Stimulated activated CD4-positive, alpha-beta T cell treated with anti-CD3 and anti-CD28 coated beads, TNF-alpha, amount 100 ng/mL, for 24 hours (primary cell): ENCODE results near the gene CNNM4.

Source experiments
- DNase-seq, 3 experiments: peaks; one replicate each; pipeline ENCODE4 v3.0.0-alpha.2; 2020; ENCODE audit warnings: low read depth in 3 of 3

CNNM4 gene

GRCh38 chr2:96760036-96760985 lies at the start of gene CNNM4:
Gene CNNM4, plus strand, starts transcription at chr2:96760902. Its CDS starts 98 bp downstream, at chr2:96761000.
- peak; percentile 81 to 92 (median 83) for DNase-seq

DNA sequence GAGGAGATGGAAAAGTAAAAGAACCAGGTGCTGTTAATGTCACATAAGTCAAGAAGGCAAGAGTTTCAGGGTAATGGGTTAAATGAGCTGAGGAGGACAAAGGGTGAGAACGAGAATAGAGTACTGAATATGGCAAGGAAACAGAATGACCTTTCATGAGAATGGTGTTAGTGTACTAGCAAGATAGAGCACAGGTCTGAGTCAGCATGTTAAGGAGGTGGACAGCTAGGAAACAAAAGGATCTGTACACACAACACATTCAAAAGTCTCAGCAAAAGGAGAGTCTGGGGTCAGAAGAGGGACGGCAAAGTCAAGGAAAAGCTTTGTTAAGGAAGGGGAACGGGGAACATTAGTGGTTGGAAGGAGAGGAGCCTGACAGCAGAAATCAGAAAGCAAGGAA lies 49.7 kb upstream of the CNNM4 start:
- no peak for DNase-seq

DNA sequence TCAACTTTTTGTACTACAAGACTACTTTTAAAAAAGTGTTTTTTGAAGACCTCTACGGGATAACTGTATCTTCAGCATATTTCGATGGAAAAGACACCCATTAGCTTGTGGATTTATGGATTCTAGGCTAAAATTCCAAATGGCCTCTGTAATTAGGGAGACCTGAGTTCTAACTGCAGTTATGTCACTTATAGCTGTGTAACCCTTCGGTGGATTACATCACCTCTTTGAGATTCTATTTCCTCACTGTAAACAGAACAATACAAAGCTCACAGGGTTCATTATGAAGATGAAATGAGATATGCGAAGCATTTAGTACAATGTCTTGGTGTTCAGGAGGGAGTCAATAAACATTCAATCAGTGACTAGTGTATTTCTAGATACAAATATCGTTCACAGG lies 45.0 kb upstream of the CNNM4 start:
- no peak for DNase-seq

DNA sequence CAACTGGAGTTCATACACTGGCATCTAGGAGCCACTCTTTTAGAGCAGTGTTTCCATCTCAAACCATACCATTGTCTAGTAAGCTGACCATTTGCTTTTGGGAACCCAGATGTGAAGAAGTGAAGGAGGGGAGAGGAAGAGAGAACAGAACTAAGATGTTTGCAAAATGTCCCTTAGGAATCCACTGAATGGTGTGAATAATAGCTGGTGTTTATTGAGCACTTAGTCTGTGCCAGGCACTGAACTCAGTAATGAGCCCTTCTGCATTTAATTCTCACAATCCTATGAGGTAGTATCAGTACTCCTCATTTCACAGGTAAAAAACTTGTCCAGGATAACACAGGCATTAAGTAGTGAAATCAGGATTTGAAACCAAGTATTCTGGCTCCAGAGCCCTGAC lies 44.3 kb upstream of the CNNM4 start:
- DNase-seq: no peak

DNA sequence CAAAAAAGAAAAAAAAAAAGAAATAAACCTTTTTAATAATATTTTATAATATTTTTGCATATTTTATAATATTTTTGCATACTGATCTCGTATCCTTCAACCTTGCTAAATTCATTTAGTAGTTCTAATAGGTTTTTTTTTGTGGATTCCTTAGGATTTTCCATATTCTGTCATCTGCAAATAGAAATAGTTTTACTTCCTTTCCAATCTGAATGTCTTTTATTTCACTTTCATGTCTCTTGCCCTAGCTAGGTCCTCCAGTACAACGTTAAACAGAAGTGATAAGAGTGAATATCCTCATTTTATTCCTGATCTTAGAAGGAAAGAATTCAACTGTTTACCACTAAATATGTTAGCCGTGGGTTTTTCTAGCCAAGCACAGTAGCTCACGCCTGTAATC lies 34.6 kb upstream of the CNNM4 start:
- no peak for DNase-seq

- DNase-seq: no peak
These were observed 33.3 kb upstream of the CNNM4 start for GRCh38 chr2:96727431-96727830.

GRCh38 chr2:96729748-96730147 lies 31.0 kb upstream of the CNNM4 start:
- DNase-seq: no peak

GRCh38 chr2:96730212-96730611 lies 30.5 kb upstream of the CNNM4 start:
- no peak for DNase-seq

DNA sequence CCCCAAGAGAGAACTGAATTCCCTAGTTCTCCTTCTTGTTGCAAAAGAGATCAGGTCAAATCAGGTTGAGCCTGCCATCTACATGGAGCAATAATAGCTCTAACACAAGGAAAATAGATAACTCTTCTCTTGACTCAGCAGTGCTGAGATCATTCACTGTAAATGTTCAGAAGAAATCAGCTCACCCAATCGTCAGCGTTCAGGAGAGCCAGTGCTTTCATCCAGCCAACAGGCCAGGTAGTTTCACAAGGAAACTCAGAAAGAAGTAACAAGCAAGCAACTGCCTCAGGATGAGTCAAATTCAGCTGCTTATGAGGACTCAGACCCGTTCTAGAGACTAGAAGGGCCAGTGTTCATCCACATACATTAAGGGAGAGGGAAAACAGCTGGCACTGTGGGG lies 26.8 kb upstream of the CNNM4 start:
- no peak for DNase-seq

DNA sequence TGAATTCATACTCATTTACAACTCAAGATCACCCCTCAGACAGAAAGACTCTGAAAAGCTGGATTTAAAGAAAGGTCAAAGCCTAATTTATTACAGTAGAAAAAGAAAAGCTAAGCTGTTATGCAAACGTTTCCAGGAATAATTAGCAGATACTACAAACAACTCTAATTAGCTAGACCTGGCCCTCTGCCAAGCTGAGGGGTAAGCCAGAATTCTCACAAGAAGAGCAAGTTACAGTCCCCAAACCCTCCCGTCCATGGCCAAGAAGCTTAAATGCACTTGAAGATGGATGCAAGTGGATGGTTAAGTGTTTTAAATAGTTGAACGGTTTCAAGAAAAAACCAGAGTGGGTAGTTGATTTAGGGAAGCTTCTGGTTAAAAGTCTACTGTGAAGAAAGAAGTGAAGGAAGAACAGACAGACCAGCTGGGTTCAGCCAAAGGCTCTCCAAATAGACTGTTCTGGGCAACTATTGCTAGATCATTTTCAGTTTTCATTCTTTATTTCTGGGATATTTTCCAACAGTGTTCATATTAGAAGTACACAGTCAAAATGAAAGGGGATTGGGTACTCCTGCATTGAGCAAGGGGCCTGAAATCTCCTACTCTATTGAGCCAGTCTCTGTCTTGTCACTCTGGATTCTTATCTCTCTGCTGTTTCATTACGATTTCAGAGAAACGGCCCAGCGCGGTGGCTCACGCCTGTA lies 25.7 kb upstream of the CNNM4 start:
- DNase-seq: no peak

DNA sequence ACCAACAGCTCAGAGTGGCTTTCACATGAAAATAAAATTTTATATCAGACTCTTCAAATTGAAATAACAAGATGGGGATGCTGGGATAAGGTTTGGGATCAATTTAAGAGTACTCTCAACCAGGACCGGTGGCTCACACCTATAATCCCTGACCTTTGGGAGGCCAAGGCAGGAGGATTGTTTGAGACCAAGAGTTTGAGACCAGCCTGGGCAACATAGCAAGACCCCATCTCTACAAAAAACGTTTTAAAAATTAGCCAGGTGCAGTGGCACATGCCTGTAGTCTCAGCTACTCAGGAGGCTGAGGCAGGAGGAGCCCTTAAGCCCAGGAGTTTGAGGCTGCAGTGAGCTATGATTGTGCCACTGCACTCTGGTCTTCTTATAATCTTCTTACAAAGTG lies 23.5 kb upstream of the CNNM4 start:
- no peak for DNase-seq

DNA sequence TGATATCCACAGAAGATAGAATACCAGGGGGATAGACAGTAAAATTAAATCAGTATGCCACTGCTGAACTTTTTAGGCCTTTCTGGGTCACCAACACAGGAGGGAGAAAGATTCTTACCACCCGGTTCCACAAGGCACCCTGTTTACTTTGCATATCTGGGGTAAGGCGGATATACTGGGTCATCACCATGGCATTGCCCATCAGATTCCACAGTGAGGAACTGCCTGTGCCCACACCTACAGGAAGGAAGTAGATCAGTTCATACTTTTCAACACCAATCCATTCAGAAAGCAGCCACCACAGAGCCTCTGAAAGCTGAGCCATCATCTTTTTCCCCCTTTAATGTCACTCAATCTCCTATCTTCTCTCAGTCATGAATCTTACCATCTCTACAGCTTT lies 22.9 kb upstream of the CNNM4 start:
- DNase-seq: no peak

DNA sequence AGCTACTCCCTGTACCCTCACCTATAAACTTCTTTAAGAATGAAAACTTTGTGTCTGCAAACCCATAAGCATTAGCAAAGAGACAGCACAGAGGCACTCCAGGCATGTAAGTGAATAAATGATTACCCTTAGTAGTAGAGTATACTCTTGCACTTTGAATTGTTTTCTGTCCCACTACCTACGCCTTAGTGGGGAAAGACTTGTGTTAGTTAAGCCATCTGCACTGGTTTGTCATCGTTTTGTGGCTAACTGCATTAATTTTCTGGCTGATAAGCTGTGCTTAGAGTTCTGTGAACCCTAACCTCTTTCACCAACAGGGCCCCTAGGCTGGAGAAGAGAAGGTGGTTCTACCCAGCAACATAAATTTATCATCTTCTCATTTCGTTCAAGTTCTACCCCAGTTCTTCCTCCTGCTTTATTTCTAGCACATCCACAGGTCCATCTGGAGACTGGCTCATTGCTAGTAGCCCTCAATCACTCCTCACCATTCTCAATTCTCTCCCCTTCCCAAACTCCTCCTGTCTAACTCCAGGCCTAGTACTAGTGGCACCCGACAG lies 21.5 kb upstream of the CNNM4 start:
- no peak for DNase-seq

DNA sequence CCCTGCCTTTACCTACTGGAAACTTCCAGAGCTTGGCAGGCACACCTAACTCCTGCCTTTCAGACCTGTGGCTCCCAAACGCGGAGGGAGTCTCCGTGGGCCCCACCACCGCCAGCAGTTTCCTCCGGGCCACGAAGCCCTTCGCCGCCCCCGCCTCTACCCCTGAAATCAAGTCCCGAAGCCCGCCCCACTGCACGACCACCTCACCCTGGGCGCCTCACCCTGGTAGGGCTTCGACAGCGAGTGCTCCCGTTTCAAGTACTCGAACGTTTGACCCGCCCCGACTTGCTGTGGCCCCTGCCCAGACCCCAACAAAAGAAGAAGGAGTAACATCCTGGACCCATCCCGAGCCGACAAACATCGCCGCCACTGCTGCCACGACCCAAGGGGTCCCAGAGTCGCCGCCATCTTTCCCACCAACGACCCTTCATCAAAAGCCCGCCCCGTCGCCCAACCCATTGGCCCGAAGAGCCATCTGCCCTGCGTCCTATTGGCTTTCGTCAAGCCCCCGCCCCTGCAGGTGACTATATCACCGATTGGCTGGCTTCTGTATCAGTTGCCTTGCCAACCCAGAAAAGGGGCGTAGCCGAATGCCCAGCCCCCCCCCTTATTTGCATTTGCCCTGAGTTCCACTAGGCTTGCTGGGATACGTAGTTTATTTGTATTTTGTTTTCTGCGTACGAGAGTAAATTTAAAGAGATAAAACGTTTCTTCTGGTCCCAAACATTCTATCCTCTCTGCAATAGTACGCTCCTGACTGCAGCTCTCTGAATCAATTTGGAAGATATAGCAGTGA lies 20.9 kb upstream of the CNNM4 start, which contains the start of gene LMAN2L:
LMAN2L (minus strand) TSS at position 432 of the 796 bp plus-strand sequence; CDS start at position 408, 24 bp downstream.
- peak; percentile 92 to 99 (median 95) for DNase-seq

GRCh38 chr2:96747061-96747617 lies 13.6 kb upstream of the CNNM4 start:
- DNase-seq: no peak

GRCh38 chr2:96751800-96752199 lies 8.9 kb upstream of the CNNM4 start:
- DNase-seq: no peak

DNA sequence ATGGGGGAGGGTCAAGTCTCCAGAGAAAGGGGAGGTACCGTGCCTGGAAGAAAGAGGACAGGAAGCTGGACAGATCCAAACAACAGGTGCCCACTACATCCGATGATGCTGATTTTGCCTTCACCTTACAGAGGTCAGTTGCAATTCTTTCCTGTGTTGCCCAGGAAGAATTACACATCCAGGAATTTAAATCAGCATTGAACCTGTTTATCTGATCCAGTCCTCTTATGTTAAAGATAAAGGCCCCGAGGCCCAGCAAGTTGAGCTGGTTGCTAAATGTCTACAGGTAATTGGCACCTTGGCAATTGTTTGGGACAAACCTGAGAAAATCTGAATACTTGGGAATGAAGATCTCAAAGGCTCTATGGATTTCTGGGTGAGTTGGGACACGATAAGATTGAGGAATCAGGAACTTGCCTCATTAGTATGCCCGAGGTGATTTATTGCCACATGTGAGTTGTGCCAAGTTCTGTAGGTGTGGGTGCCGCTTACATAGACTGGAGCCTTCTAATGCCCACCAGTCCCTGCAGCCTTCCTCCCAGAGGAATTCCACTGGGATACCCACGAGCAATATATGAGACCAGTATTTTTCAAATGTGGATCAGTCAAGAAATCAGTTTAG lies 6.9 kb upstream of the CNNM4 start:
- DNase-seq: no peak

GRCh38 chr2:96754317-96754716 lies 6.4 kb upstream of the CNNM4 start:
- DNase-seq: no peak

DNA sequence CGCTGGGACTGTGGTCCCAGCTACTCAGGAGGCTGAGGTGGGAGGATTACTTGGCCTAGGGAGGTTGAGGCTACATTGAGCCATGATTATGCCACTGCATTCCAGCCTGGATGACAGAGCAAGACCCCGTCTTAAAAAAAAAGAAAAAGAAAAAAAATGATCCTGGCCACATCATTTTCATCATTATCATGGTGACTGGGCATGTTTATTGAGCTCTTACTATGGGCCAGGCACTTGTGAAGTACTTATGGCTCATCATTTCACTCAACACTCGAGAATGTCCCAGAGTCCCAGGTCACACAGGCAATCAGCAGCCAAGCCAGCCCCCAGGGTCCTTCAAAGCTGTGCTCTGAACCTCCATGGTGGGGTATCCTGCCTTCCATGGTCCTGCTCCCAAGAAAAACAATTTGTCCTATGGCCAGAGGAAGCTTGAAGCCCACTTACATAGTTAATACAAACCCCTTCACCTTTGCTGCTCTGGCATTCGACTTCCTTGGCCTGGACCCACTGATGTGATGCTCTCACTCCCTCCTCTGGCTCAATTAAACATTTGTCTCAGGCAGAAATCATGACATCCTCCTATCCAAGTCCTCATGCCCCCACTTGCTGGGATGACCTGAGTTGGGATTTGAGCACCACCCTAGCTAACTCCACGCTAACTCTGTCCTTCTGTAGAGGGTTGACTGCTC lies 3.8 kb upstream of the CNNM4 start:
- no peak for DNase-seq

DNA sequence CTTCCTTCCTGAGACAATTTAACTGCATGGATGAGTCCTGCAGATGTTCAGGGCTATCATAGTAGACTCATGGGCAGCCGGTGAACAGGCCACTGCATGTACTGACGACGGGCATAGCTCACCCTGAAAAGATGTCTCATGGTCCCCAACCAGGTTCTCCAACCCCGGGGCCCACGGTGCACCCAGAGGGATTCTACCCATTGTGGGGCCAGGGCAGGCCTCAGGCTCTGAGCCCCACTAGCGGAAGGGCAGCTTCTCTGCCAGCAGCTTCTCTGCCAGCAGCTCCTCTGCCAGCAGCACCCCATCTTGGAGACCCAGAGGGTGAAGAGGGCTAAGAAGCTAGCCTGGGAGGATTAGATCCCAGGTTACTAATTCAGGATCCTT lies 3.2 kb upstream of the CNNM4 start:
- DNase-seq: no peak
